Activated CD8-positive, alpha-beta memory T cell treated with anti-CD3 and anti-CD28 coated beads, Interleukin-2, amount 50 U/mL, for 1 hour (primary cell): ENCODE results near the gene TIGD1.

Source experiments
- DNase-seq: peaks from one replicate; pipeline ENCODE4 v3.0.0-alpha.2; 2020; ENCODE audit errors: extremely low read depth

TIGD1 gene

GRCh38 chr2:232523682-232524597, 26.4 kb downstream of the TIGD1 start:
- no peak for DNase-seq

DNA sequence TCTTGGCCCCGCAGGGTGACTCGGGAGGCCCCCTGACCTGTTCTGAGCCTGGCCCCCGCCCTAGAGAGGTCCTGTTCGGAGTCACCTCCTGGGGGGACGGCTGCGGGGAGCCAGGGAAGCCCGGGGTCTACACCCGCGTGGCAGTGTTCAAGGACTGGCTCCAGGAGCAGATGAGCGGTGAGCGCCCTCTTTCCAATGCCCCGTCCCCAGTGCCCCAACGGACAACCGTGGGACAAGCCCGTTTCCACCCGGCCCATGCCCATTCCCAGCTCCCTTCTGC, 27.0 kb downstream of the TIGD1 start:
- no peak for DNase-seq

DNA sequence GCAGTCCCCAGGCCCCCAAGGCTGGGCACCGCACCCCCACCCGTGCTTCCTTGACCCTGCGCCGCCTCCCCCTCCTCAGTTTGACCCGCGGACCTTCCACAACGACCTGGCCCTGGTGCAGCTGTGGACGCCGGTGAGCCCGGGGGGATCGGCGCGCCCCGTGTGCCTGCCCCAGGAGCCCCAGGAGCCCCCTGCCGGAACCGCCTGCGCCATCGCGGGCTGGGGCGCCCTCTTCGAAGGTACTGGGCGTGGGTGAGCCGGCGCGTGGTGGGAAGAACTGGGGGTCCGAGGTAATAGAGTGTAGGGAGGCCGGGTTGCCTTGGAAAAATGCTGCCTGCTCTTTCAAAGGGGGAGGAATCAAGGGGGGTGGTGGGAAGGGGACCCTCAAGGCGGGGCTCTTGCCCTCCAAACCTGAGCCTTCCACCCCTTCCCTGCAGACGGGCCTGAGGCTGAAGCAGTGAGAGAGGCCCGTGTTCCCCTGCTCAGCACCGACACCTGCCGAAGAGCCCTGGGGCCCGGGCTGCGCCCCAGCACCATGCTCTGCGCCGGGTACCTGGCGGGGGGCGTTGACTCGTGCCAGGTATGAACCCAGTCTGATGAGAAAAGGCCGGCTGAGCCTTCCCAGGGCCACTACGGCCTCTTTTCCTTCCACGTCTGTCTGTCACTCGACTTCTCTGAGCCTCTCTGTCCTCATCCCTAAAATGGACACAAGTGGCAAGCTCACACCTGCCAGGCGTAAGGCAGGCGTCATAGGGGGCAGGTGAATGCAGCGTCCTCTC, 27.5 kb downstream of the TIGD1 start:
- no peak for DNase-seq

GRCh38 chr2:232521959-232522622, 28.3 kb downstream of the TIGD1 start:
- DNase-seq, result peak; percentile 19

- no peak for DNase-seq
Measured at GRCh38 chr2:232521098-232521497, 29.3 kb downstream of the TIGD1 start.

GRCh38 chr2:232520489-232520888, 29.9 kb downstream of the TIGD1 start:
- DNase-seq, result no peak

GRCh38 chr2:232519581-232520438, 30.5 kb downstream of the TIGD1 start, which contains the start of gene PRSS56:
PRSS56 (plus strand) TSS chr2:232520388; CDS start chr2:232520599, 211 bp downstream.
- DNase-seq, result no peak

- no peak for DNase-seq
Measured at GRCh38 chr2:232518844-232519243, 31.5 kb downstream of the TIGD1 start.

GRCh38 chr2:232516551-232516950, 33.8 kb downstream of the TIGD1 start:
- no peak for DNase-seq

GRCh38 chr2:232515639-232516038, 34.7 kb downstream of the TIGD1 start:
- no peak for DNase-seq

GRCh38 chr2:232513353-232513752, 37.0 kb downstream of the TIGD1 start:
- DNase-seq, result no peak

- DNase-seq, result no peak
Measured at GRCh38 chr2:232512602-232513001, 37.8 kb downstream of the TIGD1 start.

DNA sequence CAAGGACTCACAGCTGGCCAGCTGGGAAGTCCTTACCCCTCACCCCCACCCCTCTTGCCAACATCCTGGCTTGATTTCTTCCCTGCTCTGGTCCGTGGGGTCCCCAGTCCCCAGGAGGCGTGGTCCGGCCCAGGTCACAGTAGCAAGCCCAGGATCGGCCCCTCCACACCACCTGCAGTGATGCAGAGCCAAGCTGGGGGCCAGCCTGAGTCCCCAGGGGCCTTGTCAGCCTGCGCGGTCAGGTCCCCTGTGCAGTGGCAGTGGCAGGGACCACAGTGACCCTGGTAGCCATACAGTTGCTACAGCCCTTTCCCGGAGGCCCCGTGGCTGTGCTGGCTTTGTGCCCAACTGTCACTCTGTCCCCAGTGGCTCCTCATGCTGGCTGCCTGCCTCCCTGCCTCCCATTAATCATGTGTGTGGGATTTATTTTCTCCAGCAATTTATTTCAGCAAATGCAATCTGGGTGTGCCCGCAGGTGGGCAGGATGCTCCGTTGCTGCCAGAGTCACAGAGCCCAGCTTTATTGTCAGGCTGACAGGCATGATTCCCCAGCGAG, 38.9 kb downstream of the TIGD1 start:
- DNase-seq, result no peak

GRCh38 chr2:232508251-232508650, 42.1 kb downstream of the TIGD1 start:
- no peak for DNase-seq

GRCh38 chr2:232506709-232507108, 43.6 kb downstream of the TIGD1 start:
- no peak for DNase-seq

DNA sequence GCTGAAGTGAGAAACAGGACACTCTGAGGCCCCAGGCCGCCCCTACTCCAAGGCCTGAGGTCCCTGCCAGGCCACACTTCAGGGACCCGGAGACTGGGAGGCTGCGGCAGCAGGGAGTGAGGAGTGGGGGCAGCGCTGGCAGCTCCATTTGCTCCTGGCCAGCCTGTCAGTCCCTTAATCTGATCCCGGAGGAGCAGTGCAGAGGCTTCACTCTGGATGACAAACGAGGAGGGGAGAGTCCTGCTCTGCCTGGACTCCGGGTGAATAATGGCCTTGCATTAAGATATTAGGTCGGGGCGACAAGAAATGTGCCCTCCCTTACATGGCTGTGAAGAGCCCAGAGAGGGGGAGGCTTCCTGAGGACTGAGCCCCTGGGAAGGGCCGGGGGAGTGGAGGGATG, 44.5 kb downstream of the TIGD1 start:
- no peak for DNase-seq

DNA sequence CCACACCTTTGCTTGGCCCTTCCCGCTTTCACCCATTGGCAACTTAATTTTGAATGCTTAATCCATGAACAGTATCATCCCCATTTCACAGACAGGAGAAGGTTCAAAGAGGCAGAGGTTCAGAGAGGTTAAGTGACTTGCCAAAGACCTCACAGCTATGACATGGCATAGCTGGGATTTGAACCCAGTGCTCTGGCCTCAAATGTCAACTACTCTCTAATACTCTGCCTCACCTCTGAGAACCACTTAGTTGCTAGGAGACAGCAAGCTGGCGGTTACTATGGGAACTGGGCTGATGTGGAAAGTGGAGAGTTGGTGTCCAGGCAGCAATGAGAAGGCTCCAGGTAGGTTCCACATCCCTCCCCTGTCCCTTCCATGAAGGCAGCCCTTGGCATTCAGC, 45.9 kb downstream of the TIGD1 start:
- DNase-seq, result no peak

- no peak for DNase-seq
Measured at GRCh38 chr2:232503809-232504323, 46.5 kb downstream of the TIGD1 start.

DNA sequence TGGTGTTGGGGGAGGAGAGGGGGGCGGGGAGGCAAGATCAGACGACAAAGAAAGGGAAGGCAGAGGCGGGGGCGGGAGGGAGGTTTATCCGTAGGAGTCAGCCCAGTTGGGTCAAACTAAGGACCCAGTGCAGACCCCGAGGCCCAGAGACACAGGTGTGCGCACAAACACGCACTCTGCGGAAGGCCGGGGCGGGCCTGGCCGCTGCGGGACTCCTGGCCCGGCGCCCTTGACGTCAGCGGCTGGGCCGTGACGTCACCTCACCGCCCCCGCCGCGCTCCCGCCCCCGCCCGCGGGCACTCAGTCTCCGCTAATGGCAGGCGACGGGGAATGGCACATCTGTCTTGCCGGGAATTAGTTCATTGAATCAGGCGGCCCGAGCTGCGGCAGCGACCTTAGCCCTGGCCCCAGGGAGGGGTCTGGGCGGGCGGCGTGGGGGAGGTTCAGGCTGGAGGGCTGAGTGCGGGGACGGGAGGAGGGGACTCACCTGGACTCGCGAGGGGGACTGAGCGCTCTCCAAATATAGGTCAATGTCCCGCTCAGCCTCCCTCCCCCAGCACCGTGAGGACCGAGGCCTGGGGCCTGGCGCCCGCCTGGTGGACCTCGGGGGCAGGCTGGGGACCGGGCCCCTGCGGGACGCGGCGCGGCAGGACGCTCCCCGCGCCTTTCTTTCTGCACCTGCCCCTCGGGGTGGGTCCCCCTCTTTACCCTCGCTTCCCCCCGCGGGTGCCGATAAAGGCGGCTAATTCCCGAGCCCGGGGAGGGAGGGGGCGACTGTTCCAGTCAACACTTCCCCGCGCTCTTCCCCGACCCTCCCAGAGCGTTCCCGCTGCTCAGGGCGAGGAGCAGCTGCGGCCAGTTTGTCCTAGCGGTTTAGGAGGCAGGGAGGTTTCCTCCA, 47.2 kb downstream of the TIGD1 start:
- peak; percentile 47 for DNase-seq

DNA sequence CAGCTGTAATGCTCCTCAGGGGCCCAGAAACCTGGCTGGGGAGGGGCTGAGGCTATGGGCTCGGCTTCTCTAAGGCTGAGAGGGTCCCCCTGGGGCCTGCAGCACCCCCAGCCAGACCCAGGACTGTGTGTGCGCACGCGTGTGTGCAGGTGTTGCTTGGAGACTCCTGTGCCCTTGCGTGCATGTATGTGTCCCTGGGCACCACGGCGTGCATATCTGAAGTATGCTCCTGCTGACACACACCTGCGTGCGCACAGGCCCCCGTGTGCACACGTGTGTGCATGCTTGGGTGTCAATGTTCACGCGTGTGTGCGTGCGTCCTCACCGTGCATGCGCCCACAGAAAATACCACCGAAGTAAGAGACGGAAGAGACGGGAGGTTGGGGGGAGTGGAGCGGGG, 47.8 kb downstream of the TIGD1 start:
- DNase-seq, result peak; percentile 9
